ENCODE measurements around the gene ARMC7. TPM values are rescaled to one million over a fixed set of nuclear protein-coding genes. Genes with fewer than 3 reads are reported as not detected.

The ARMC7 gene
- total RNA-seq, 1 donor from 2014 or later = 15.6 TPM

- Mint-ChIP-seq H3K4me1 (peaks cover 9% of the 10 kb centered on the region), H3K9me3 (no peaks in the 10 kb centered on the region), H3K36me3 (ENCODE audit: low read depth) (peaks cover 22% of the 10 kb centered on the region), H3K27me3 (ENCODE audit: low read depth) (no peaks in the 10 kb centered on the region), H3K27ac (ENCODE audit: unreplicated experiment) (no peak overlapping the region), H3K4me3 (no peak overlapping the region)
- no peak for DNase-seq (ENCODE audit: low read depth, low spot score)
- TF ChIP-seq CTCF (conservative IDR thresholded peaks at IDR 0.05) = no peak
Observed at GRCh38 chr17:75146592-75146991, 36.8 kb downstream of the ARMC7 start.

- peaks cover 29% of the 10 kb centered on the region for H3K36me3 Mint-ChIP-seq (ENCODE audit: low read depth)
- H3K27me3 Mint-ChIP-seq (ENCODE audit: low read depth) = peaks cover 2% of the 10 kb centered on the region
- no peak overlapping the region for H3K27ac Mint-ChIP-seq (ENCODE audit: unreplicated experiment)
- H3K4me1 Mint-ChIP-seq = peaks cover 22% of the 10 kb centered on the region
- peak overlapping the region; percentile 68 for H3K4me3 Mint-ChIP-seq
- H3K9me3 Mint-ChIP-seq = no peaks in the 10 kb centered on the region
- DNase-seq (ENCODE audit: low read depth, low spot score) = no peak
- TF ChIP-seq CTCF (conservative IDR thresholded peaks at IDR 0.05) = no peak
Observed at GRCh38 chr17:75147878-75148546, 38.2 kb downstream of the ARMC7 start.

GRCh38 chr17:75151930-75152329 lies 42.2 kb downstream of the ARMC7 start:
- peaks cover 29% of the 10 kb centered on the region for H3K4me1 Mint-ChIP-seq
- H3K27me3 Mint-ChIP-seq (ENCODE audit: low read depth) = peaks cover 13% of the 10 kb centered on the region
- TF ChIP-seq CTCF (conservative IDR thresholded peaks at IDR 0.05) = no peak
- H3K36me3 Mint-ChIP-seq (ENCODE audit: low read depth) = peaks cover 23% of the 10 kb centered on the region
- H3K27ac Mint-ChIP-seq (ENCODE audit: unreplicated experiment) = peak overlapping the region; percentile 99
- no peak for DNase-seq (ENCODE audit: low read depth, low spot score)
- H3K9me3 Mint-ChIP-seq = no peaks in the 10 kb centered on the region
- H3K4me3 Mint-ChIP-seq = peak overlapping the region; percentile 96

GRCh38 chr17:75152523-75152921 lies 42.8 kb downstream of the ARMC7 start:
- DNase-seq (ENCODE audit: low read depth, low spot score) = no peak

GRCh38 chr17:75152922-75153779 lies 43.4 kb downstream of the ARMC7 start:
- peak overlapping the region; percentile 96 for H3K4me3 Mint-ChIP-seq
- peak; percentile 22 for DNase-seq (ENCODE audit: low read depth, low spot score)
- peaks cover 17% of the 10 kb centered on the region for H3K36me3 Mint-ChIP-seq (ENCODE audit: low read depth)
- H3K4me1 Mint-ChIP-seq = peaks cover 29% of the 10 kb centered on the region
- peak overlapping the region; percentile 99 for H3K27ac Mint-ChIP-seq (ENCODE audit: unreplicated experiment)
- no peaks in the 10 kb centered on the region for H3K9me3 Mint-ChIP-seq
- no peak for TF ChIP-seq CTCF (conservative IDR thresholded peaks at IDR 0.05)
- H3K27me3 Mint-ChIP-seq (ENCODE audit: low read depth) = peaks cover 14% of the 10 kb centered on the region

More at GRCh38 chr17:75152523-75152921, 42.8 kb downstream of the ARMC7 start:
- H3K27ac Mint-ChIP-seq (ENCODE audit: unreplicated experiment) = peak overlapping the region; percentile 99
- TF ChIP-seq CTCF (conservative IDR thresholded peaks at IDR 0.05) = no peak
- peaks cover 20% of the 10 kb centered on the region for H3K36me3 Mint-ChIP-seq (ENCODE audit: low read depth)
- H3K27me3 Mint-ChIP-seq (ENCODE audit: low read depth) = peaks cover 14% of the 10 kb centered on the region
- H3K4me1 Mint-ChIP-seq = peaks cover 29% of the 10 kb centered on the region
- no peaks in the 10 kb centered on the region for H3K9me3 Mint-ChIP-seq
- H3K4me3 Mint-ChIP-seq = peak overlapping the region; percentile 96

All from neural crest cell (in vitro differentiated cells).